Middle frontal gyrus (tissue), 1 donor: ENCODE data around the gene RSRP1.

ENCODE experiments used
- DNase-seq: peaks from one replicate; pipeline ENCODE4 v3.0.0-alpha.2; 2015; ENCODE audit warnings: low spot score; ENCODE audit errors: extremely low spot score

RSRP1 gene

GRCh38 chr1:25219661-25220251 is 27.5 kb downstream of the RSRP1 start:
- no peak for DNase-seq

GRCh38 chr1:25217598-25218232 is 29.5 kb downstream of the RSRP1 start:
- DNase-seq = no peak

- no peak for DNase-seq
Measured at GRCh38 chr1:25217015-25217414, 30.2 kb downstream of the RSRP1 start.

GRCh38 chr1:25216123-25216522 is 31.1 kb downstream of the RSRP1 start:
- DNase-seq = no peak

GRCh38 chr1:25212725-25213124 is 34.5 kb downstream of the RSRP1 start:
- DNase-seq = no peak

GRCh38 chr1:25210728-25211127 is 36.5 kb downstream of the RSRP1 start:
- DNase-seq = no peak

- no peak for DNase-seq
Measured at GRCh38 chr1:25209516-25209915, 37.7 kb downstream of the RSRP1 start.

DNA sequence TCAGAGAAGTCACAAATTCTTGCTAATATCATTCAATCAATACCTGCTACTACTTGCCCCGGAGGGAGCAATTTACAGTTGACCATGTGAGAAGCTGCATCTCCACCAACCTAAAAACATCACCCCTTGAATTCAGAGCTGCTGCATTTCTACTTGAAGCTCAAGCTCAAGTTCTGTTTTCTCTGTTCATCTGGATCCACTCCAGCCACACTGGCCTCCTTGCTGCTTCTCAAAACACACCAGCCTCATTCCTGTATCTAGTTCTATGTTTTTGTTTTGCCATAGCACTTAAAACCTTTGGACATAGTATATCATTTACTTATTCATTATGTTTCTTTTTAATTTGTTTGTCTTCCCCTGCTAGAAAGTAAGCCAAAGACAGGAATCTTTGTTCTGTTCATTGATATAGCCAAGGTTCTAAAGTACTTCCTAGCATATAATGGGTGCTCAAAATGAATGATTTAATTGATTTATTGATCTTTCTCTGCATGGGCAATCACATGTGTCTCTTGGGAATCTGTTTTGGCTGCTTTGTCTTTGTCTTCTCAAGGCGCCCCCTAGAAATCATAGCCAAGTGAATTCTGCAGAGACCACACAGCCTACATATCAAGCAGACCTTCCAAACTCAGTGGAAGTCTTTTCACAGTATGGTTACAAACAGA is 38.6 kb downstream of the RSRP1 start:
- DNase-seq = no peak

- DNase-seq = no peak
Measured at GRCh38 chr1:25208092-25208491, 39.2 kb downstream of the RSRP1 start.

DNA sequence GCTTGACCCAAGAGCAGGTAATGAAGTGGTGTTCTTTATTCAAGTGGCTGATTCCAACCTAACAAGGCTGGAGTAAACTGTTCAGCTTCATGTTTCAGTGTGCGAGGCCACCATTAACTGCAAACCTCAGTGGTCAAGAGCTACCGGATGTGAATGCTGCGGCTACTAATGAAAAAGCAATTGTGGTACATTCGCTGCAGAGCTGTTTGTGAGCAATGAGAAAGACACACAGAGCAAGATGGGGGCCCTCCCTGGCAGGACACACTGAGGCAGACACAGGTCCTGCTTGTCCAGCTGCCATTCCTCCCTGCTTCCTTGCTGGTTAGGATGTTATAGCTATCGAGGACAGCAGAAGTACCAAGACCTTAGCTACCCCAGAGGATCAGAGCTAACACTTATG is 41.1 kb downstream of the RSRP1 start:
- no peak for DNase-seq

- no peak for DNase-seq
Measured at GRCh38 chr1:25205786-25206185, 41.5 kb downstream of the RSRP1 start.

- DNase-seq = peak; percentile 42
Measured at GRCh38 chr1:25204797-25205480, 42.3 kb downstream of the RSRP1 start.

GRCh38 chr1:25201006-25201405 is 46.2 kb downstream of the RSRP1 start:
- no peak for DNase-seq

GRCh38 chr1:25199819-25200620 is 47.2 kb downstream of the RSRP1 start:
- no peak for DNase-seq

GRCh38 chr1:25198663-25199252 is 48.5 kb downstream of the RSRP1 start:
- DNase-seq = no peak

- DNase-seq = no peak
Measured at GRCh38 chr1:25197982-25198662, 49.1 kb downstream of the RSRP1 start.

GRCh38 chr1:25197235-25197975 is 49.8 kb downstream of the RSRP1 start:
- no peak for DNase-seq

DNA sequence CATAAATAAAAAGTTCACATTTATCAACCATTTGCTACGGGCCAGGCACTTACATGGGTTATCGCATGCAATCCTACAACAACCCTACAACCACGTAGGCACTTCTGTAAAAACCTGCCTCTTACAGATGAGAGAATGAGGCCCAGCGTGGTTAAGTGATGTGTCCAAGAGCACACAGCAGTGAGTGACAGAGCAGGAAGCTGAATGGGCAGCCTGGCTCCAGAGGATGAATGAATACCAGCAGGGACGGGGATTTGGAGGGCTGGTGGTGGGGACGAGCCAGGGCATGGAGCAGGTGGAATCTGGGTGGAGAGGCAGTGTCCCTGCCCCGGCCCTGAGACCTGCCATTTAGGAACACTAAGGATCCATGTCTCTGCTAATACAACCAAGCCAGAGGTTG is 50.4 kb downstream of the RSRP1 start:
- DNase-seq = no peak

GRCh38 chr1:25195835-25196234 is 51.4 kb downstream of the RSRP1 start:
- no peak for DNase-seq

DNA sequence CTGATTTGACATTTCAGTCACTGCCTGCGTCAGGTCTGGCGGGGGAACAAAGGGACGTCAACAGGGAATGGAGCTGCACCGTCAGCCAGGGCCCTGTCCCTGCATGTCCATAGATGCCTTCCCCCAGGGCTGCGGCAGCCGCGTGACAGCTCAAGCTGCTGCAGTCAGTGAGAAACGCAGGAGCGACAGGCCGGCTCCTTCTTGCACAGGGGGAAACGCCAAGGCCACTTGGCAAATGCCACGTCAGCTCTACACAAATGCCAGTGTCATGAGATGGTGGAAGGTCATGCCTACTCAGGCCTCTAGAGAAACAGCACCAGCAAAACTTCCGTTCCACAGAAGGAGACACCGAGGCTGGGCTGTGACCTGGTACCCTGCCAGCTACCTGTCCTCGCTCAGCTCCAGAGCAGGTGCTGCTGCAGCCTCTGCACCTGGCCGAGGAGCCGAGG is 52.7 kb downstream of the RSRP1 start:
- no peak for DNase-seq
